GM18502 (cell line): Measurements from ENCODE around the gene BPIFB1.

Source experiments
- ATAC-seq: cut with Tn5 transposase; IDR thresholded peaks from one replicate; pipeline ENCODE4 v1.9.1; 2021; ENCODE audit warnings: mild to moderate bottlenecking; ENCODE audit not compliant: unreplicated experiment, poor library complexity

The BPIFB1 gene

GRCh38 chr20:33267701-33268100 is 15.3 kb upstream of the BPIFB1 start:
- ATAC-seq: no peak

GRCh38 chr20:33272155-33272873 is 10.7 kb upstream of the BPIFB1 start:
- ATAC-seq: no peak

- ATAC-seq: no peak
These were observed 9.7 kb upstream of the BPIFB1 start for GRCh38 chr20:33273117-33273851.

GRCh38 chr20:33275215-33275614 is 7.8 kb upstream of the BPIFB1 start:
- ATAC-seq: no peak

- no peak for ATAC-seq
These were observed 7.1 kb upstream of the BPIFB1 start for GRCh38 chr20:33275871-33276270.

GRCh38 chr20:33276303-33277113 is 6.5 kb upstream of the BPIFB1 start:
- no peak for ATAC-seq

GRCh38 chr20:33277471-33278441 is 5.3 kb upstream of the BPIFB1 start:
- no peak for ATAC-seq

- no peak for ATAC-seq
These were observed 4.3 kb upstream of the BPIFB1 start for GRCh38 chr20:33278700-33279099.

GRCh38 chr20:33279261-33279910 is 3.6 kb upstream of the BPIFB1 start:
- ATAC-seq: no peak

- ATAC-seq: no peak
These were observed 2.9 kb upstream of the BPIFB1 start for GRCh38 chr20:33280000-33280680.

GRCh38 chr20:33280775-33281174 is 2.2 kb upstream of the BPIFB1 start:
- ATAC-seq: no peak

- no peak for ATAC-seq
These were observed 1.4 kb upstream of the BPIFB1 start for GRCh38 chr20:33281550-33282146.

- ATAC-seq: no peak
These were observed 649 bp upstream of the BPIFB1 start for GRCh38 chr20:33282196-33282934.

- no peak for ATAC-seq
These were observed 1.3 kb downstream of the BPIFB1 start for GRCh38 chr20:33284284-33284683.

- no peak for ATAC-seq
These were observed 1.9 kb downstream of the BPIFB1 start for GRCh38 chr20:33284937-33285336.

GRCh38 chr20:33285861-33286495 is 3.0 kb downstream of the BPIFB1 start:
- no peak for ATAC-seq

GRCh38 chr20:33287884-33288283 is 4.9 kb downstream of the BPIFB1 start:
- no peak for ATAC-seq
